Measurements from ENCODE around the gene CCDC70.

DNA sequence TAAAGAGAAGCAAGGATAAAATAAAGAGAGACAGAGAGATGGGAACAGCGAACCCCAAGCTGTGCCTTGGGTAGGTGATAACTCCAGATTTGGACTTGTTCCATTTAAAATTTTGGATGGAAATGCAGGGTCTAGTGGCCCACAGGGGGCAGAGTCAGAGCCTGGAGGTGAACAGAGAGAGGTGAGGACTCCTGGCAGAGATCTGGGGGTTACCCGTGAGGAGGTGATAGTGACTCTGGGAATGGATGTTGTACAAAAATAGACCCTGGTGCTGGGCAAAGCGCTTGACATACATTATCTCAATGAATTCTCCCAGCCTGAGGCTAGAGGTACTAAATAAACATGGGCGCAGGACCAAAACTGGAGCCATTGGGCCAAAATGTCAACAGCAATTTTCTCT is 43.5 kb upstream of the CCDC70 start:
- TF ChIP-seq, protein P1, sequence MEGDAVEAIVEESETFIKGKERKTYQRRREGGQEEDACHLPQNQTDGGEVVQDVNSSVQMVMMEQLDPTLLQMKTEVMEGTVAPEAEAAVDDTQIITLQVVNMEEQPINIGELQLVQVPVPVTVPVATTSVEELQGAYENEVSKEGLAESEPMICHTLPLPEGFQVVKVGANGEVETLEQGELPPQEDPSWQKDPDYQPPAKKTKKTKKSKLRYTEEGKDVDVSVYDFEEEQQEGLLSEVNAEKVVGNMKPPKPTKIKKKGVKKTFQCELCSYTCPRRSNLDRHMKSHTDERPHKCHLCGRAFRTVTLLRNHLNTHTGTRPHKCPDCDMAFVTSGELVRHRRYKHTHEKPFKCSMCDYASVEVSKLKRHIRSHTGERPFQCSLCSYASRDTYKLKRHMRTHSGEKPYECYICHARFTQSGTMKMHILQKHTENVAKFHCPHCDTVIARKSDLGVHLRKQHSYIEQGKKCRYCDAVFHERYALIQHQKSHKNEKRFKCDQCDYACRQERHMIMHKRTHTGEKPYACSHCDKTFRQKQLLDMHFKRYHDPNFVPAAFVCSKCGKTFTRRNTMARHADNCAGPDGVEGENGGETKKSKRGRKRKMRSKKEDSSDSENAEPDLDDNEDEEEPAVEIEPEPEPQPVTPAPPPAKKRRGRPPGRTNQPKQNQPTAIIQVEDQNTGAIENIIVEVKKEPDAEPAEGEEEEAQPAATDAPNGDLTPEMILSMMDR (IDR thresholded peaks at IDR 0.05; ENCODE audit: control extremely low read depth in 1 of 3, insufficient read depth in 1 of 3, low read depth in 1 of 3, low read length in 3 of 3): peak in 2 of 3 experiments; percentile 18 to 26; a peak in 3 of 4 replicates
- no peak for TF ChIP-seq USF2 (IDR thresholded peaks at IDR 0.05; ENCODE audit: low read length)
- no peak for TF ChIP-seq POLR2AphosphoS5 (IDR thresholded peaks at IDR 0.05; ENCODE audit: low read depth, low read length)
- no peak for TF ChIP-seq CEBPB (IDR thresholded peaks at IDR 0.05; ENCODE audit: low read depth, low read length)
- no peak for TF ChIP-seq EGR1 (IDR thresholded peaks at IDR 0.05; ENCODE audit: borderline replicate concordance, low read depth, low read length)

Measured in H1 (cell line).